BJ (cell line): ENCODE data around the gene RFX1. TPM values are rescaled to one million over a fixed set of nuclear protein-coding genes. Genes with fewer than 3 reads are reported as not detected.
"Not testable (repeated sequence)": the region's sequence is repeated elsewhere in the genome, so short reads cannot be mapped to it uniquely, and the experiment has no call there.

Experiments
- CTCF ChIA-PET: fragments of 350-600 bp; formaldehyde crosslinking; extraction: SDS; loops from one replicate; lab custom pipeline; 2021; ENCODE audit warnings: antibody characterized with exemption, inconsistent platforms; lab: Yijun Ruan, JAX
- POLR2A ChIA-PET: fragments of 300-600 bp; sonication (Branson Sonifier 250); formaldehyde crosslinking; extraction: SDS; loops from one replicate; lab custom pipeline; 2021; ENCODE audit warnings: antibody characterized with exemption; lab: Charles Lee
- DNase-seq: peaks from one replicate; pipeline ENCODE4 v3.0.0-alpha.2; 2011; ENCODE audit warnings: low read depth
- H3K27me3 ChIP-seq: 2 replicates; pipeline ENCODE4 v1.6.0; 2011; ENCODE audit warnings: low read length; ENCODE audit not compliant: control insufficient read depth, insufficient read depth
- H3K36me3 ChIP-seq: 2 replicates; pipeline ENCODE4 v1.5.1; 2011; ENCODE audit warnings: low read length; ENCODE audit not compliant: control insufficient read depth, insufficient read depth
- H3K4me3 ChIP-seq: 2 replicates; pipeline ENCODE4 v1.5.1; 2011; ENCODE audit warnings: low read depth, mild to moderate bottlenecking, control low read depth, low read length
- polyA plus RNA-seq: library from polyadenylated mRNA; depleted of rRNA; stranded (reverse); fragments of >200 nt; gene quantifications from 2 replicates; pipeline ENCODE4 v1.2.3, GENCODE V29; 2011
- TF ChIP-seq, protein P1 (sequence below): IDR thresholded peaks from 2 replicates; pipeline ENCODE4 v1.5.1; 2011; ENCODE audit warnings: low read depth, mild to moderate bottlenecking, control low read depth, inconsistent platforms, low read length, moderate library complexity; ENCODE audit not compliant: insufficient read depth

Gene RFX1
- polyA plus RNA-seq, 1 experiment, result 0.78 TPM

DNA sequence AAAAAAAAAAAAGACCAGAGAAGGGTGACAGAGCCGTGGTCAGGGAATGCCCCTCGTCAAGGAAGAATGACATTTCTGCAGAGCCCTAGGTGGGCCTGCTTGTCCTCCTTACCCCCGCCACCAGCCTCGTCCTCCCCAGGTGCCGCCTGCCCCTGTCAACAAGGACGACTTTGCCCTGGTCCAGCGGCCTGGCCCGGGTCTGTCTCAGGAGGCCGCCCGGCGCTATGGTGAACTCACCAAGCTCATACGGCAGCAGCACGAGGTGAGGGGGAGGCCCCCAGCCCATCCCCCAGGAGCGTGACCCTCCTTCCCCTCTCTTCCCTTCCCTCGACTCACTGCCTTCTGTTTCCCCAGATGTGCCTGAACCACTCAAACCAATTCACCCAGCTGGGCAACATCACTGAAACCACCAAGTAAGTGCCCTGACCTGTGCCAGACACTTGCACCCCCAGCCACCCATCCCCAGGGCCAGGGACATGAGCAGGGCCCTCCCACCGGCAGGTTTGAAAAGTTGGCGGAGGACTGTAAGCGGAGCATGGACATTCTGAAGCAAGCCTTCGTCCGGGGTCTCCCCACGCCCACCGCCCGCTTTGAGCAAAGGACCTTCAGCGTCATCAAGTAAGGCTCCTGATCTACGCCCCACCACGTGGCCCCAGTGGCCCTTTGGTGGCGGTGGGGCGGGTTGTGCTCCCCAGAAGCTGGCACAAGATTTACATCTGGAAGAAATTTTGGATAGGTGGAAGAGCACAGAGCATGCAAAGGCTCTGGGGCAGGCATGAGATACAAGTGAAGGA is 82.7 kb downstream of the RFX1 start:
- ChIA-PET CTCF (no interaction called here), POLR2A (no interaction called here)
- TF ChIP-seq, protein P1, sequence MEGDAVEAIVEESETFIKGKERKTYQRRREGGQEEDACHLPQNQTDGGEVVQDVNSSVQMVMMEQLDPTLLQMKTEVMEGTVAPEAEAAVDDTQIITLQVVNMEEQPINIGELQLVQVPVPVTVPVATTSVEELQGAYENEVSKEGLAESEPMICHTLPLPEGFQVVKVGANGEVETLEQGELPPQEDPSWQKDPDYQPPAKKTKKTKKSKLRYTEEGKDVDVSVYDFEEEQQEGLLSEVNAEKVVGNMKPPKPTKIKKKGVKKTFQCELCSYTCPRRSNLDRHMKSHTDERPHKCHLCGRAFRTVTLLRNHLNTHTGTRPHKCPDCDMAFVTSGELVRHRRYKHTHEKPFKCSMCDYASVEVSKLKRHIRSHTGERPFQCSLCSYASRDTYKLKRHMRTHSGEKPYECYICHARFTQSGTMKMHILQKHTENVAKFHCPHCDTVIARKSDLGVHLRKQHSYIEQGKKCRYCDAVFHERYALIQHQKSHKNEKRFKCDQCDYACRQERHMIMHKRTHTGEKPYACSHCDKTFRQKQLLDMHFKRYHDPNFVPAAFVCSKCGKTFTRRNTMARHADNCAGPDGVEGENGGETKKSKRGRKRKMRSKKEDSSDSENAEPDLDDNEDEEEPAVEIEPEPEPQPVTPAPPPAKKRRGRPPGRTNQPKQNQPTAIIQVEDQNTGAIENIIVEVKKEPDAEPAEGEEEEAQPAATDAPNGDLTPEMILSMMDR, result no peak
- no peak for DNase-seq
- Histone ChIP-seq H3K36me3 (peaks cover 35% of the 10 kb centered on the region), H3K27me3 (no peaks in the 10 kb centered on the region), H3K4me3 (no peak overlapping the region)

DNA sequence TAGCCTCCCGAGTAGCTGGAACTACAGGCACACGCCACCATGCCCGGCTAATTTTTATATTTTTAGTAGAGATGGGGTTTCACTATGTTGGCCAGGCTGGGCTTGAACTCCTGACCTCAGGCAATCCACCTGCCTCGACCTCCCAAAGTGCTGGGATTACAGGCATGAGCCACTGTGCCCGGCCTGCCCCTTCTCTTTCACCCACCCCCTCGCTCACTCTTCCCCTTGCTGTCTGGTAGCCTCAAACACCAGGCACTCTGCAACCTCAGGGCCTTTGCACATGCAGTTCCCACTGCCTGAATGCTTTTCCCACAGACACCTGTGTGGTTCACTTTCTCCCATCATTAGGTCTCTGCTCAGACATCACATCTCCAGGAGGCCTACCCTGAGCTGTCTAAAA is 84.0 kb downstream of the RFX1 start:
- peaks cover 35% of the 10 kb centered on the region for H3K36me3 ChIP-seq
- DNase-seq, CTCF ChIA-PET, POLR2A ChIA-PET, H3K4me3 ChIP-seq, H3K27me3 ChIP-seq: not testable (repeated sequence)

DNA sequence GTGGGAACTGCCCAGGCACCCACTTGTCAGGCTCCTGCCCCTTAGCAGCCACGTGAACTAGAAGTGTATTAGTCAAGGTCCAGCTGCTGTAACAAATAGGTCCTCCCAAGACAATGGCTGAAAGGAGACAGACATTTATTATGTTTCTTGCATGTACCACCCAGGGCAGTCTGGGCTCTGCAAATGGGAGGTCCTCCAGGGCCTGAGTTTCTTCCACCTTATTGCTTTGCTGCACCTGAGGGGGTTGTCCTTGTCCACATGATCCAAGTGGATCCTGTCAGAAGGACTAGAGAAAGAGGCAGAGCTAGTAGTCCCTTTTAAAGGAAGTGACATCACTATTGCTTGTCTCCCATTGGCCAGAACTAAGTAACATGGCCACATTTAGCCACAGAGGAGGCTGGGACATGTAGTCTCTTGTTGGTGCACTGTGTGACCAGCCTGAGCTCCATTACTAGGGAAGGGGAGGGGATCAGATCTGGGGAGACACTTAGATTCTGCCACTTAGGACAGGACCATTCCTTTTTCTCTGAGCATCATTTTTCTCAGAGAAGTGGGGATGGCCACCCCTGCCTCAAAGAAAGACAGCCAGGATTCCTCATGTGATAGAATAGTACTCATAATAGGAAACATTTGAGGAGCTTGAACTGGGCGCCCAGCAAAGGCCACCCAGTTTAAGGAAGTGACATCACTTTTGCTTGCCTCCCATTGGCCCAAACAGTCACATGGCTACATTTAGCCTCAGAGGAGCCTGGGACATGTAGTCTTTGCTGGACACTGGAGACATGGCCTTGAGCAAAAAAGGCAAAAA is 85.0 kb downstream of the RFX1 start:
- ChIA-PET POLR2A (interaction anchor here (0.5 kb wide), 1 partner anchor 653 kb away, joined by 8 read pairs; no protein-coding TSS in a partner anchor), CTCF (interaction anchor here (0.9 kb wide), 1 partner anchor 18 kb away, joined by 4 read pairs; no protein-coding TSS in a partner anchor)
- Histone ChIP-seq H3K36me3 (peaks cover 30% of the 10 kb centered on the region), H3K4me3 (no peak overlapping the region), H3K27me3 (no peaks in the 10 kb centered on the region)
- DNase-seq, result no peak
- TF ChIP-seq, protein P1, result no peak

DNA sequence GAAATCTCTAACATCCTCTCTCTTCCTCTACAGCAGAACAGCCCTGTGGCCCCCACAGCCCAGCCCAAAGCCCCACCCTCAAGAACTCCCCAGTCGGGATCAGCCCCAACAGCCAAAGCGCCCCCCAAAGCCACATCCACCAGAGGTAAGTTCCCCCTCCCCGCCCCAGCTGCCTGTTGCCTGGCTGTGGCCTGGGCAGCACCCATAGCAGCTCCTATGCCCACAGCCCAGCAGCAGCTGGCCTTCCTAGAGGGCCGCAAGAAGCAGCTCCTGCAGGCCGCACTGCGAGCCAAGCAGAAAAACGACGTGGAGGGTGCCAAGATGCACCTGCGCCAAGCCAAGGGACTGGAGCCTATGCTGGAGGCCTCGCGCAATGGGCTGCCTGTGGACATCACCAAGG is 85.6 kb downstream of the RFX1 start:
- TF ChIP-seq, protein P1, result no peak
- Histone ChIP-seq H3K36me3 (peaks cover 30% of the 10 kb centered on the region), H3K4me3 (no peak overlapping the region), H3K27me3 (no peaks in the 10 kb centered on the region)
- ChIA-PET POLR2A (no interaction called here), CTCF (no interaction called here)
- DNase-seq, result no peak

DNA sequence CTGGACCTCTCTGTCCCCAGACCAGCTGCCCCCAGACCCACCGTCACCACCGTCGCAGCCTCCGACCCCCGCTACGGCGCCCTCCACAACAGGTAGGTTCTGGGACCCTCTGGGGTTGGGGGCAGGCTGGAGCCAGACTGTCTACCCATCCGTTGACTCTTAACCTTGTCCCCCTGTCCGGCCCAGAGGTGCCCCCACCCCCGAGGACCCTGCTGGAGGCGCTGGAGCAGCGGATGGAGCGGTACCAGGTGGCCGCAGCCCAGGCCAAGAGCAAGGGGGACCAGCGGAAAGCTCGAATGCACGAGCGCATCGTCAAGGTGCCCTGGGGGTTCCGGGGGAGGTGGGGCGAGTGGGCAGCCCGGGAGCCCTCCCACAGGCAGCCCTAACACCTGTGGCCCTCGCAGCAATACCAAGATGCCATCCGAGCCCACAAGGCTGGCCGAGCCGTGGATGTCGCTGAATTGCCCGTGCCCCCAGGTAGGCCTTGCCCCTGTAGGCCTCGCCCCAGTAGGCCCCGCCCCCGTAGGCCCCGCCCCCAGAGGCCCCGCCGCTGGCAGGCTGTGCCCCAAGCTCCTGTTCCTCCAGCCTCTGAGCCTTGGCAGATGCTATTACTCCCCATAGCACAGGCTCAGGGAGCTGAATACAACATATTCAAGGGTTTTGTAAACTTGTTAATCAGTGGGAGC is 87.3 kb downstream of the RFX1 start:
- peaks cover 30% of the 10 kb centered on the region for H3K36me3 ChIP-seq
- ChIA-PET CTCF (no interaction called here), POLR2A (interaction anchor here (0.7 kb wide), 1 partner anchor 88 kb away, joined by 4 read pairs; no protein-coding TSS in a partner anchor)
- H3K27me3 ChIP-seq, result no peaks in the 10 kb centered on the region
- no peak overlapping the region for H3K4me3 ChIP-seq
- TF ChIP-seq, protein P1, result no peak
- DNase-seq, result no peak
